Caco-2 (cell line): ENCODE data around the gene NOL4L. TPM values are rescaled to one million over a fixed set of nuclear protein-coding genes. Genes with fewer than 3 reads are reported as not detected.

ENCODE experiments used
- BruUV-seq: library from RNA; stranded (reverse); fragments of 400-500 nt; replicated peaks from 2 replicates; lab custom pipeline; 2021; lab: Mats Ljungman, UMichigan
- CTCF ChIA-PET: fragments of 300-600 bp; sonication (Branson Sonifier 250); formaldehyde crosslinking; loops from one replicate; lab custom pipeline; 2022; ENCODE audit warnings: antibody characterized with exemption; lab: Charles Lee
- POLR2A ChIA-PET: fragments of 300-600 bp; sonication (Branson Sonifier 250); formaldehyde crosslinking; loops from one replicate; lab custom pipeline; 2022; ENCODE audit warnings: antibody characterized with exemption; lab: Charles Lee
- DNase-seq, 2 experiments: peaks; one replicate each; pipeline versions ENCODE4 v3.0.0 to v3.0.0-alpha.2; 2020 to 2022
- H3K27me3 ChIP-seq: replicated peaks from 2 replicates; pipeline ENCODE4 v1.6.0; 2011; ENCODE audit warnings: low read length; ENCODE audit not compliant: control insufficient read depth, insufficient read depth
- H3K36me3 ChIP-seq: 2 replicates; pipeline ENCODE4 v1.5.1; 2011; ENCODE audit warnings: low read length; ENCODE audit not compliant: control insufficient read depth, insufficient read depth
- H3K4me1 ChIP-seq: fragments of 250-450 bp; sonication (Bioruptor Pico); 2 replicates; pipeline ENCODE4 v1.5.1; 2020; ENCODE audit warnings: mild to moderate bottlenecking
- H3K4me3 ChIP-seq: 2 replicates; pipeline ENCODE4 v1.5.1; 2011; ENCODE audit warnings: low read depth, mild to moderate bottlenecking, control low read depth, low read length
- H3K9me3 ChIP-seq: fragments of 250-450 bp; sonication (Bioruptor Pico); 2 replicates; pipeline ENCODE4 v1.5.1; 2020; ENCODE audit warnings: mild to moderate bottlenecking, moderate library complexity
- H3K27ac Mint-ChIP-seq: one replicate; pipeline ENCODE4 v1.8.0; 2022; ENCODE audit warnings: mixed read lengths; ENCODE audit not compliant: unreplicated experiment
- H3K27me3 Mint-ChIP-seq: one replicate; pipeline ENCODE4 v1.8.0; 2022; ENCODE audit warnings: mixed read lengths; ENCODE audit not compliant: insufficient read depth, unreplicated experiment
- H3K36me3 Mint-ChIP-seq: one replicate; pipeline ENCODE4 v1.8.0; 2022; ENCODE audit warnings: mild to moderate bottlenecking, mixed read lengths; ENCODE audit not compliant: insufficient read depth, unreplicated experiment
- H3K4me1 Mint-ChIP-seq: one replicate; pipeline ENCODE4 v1.8.0; 2022; ENCODE audit warnings: low read depth, mixed read lengths; ENCODE audit not compliant: unreplicated experiment
- H3K4me3 Mint-ChIP-seq: one replicate; pipeline ENCODE4 v1.8.0; 2022; ENCODE audit warnings: mild to moderate bottlenecking, moderate library complexity, mixed read lengths; ENCODE audit not compliant: unreplicated experiment
- H3K9me3 Mint-ChIP-seq: one replicate; pipeline ENCODE4 v1.8.0; 2022; ENCODE audit warnings: mixed read lengths; ENCODE audit not compliant: unreplicated experiment
- CTCF ChIP-seq, 2 experiments: fragments of 200-600 bp in 1 of 2; IDR thresholded peaks; 1 replicate in 1 of 2; 2 replicates in 1 of 2; pipeline versions ENCODE4 v1.5.1 to v1.8.0; 2011 to 2022; ENCODE audit warnings: antibody characterized with exemption in 1 of 2, control low read depth in 1 of 2, inconsistent platforms in 1 of 2, low read depth in 1 of 2, low read length in 1 of 2, mild to moderate bottlenecking in 1 of 2, moderate library complexity in 1 of 2; ENCODE audit not compliant: insufficient read depth in 1 of 2, severe bottlenecking in 1 of 2, unreplicated experiment in 1 of 2
- intact Hi-C: fragments of 100-400 bp; cut with micrococcal nuclease; formaldehyde crosslinking; loops from one replicate; pipeline ENCODE4 v1.10.0; 2022; ENCODE audit not compliant: unreplicated experiment
- total RNA-seq: library from RNA; stranded (reverse); gene quantifications from 2 replicates; pipeline ENCODE4 v1.2.3, GENCODE V29; 2022

The NOL4L gene
- total RNA-seq, 1 experiment from 2014 or later = 80.9 TPM

DNA sequence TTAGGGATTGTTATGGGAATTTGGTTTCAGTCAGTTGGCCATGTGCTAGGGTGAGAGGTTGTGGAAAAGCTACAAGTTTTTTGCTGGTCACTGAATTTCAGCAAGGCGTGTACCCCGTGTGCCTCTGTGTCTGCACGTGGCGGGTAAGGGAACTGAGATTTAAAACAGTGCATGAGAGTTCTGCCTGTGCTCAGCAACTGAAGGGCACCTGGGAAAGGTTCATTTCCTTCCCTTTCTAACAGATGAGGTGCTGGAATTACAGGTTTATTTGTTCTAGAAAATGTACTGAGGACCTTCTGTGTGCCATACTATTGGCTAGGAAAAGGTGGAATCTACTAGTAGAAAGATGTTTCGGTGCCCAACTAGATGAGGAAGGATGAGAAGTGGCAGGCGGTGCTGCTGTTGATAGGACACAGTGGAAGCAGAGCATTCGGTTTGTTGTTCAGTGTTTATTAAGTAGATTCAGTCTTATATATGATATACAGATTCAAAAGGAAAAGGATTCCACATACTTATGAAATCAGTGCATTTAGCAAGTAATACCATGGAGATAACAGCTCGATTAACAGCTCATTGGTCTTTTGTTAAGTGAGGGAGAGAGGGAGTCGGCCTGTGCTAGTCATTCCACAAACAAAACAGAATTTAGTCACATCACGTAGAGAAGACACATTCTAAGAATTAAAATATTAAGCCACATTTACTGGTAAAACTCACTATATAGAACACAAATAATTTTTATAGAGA is 142.3 kb downstream of the NOL4L start:
- ChIA-PET CTCF (interaction anchor here (1.0 kb wide), 1 partner anchor 79 kb away, joined by 3 read pairs; no protein-coding TSS in a partner anchor), POLR2A (no interaction called here)
- DNase-seq = peak in 1 of 2 experiments; percentile 26
- Histone ChIP-seq H3K36me3 (peaks cover 15% of the 10 kb centered on the region), H3K9me3 (no peaks in the 10 kb centered on the region), H3K4me1 (0 out of 2 replicates have a peak, but pooled peaks cover 5% of the 10 kb centered on the region), H3K27me3 (no peaks in the 10 kb centered on the region), H3K4me3 (no peak overlapping the region)
- H3K36me3 Mint-ChIP-seq = peaks cover 95% of the 10 kb centered on the region
- no peaks in the 10 kb centered on the region for H3K27me3 Mint-ChIP-seq
- TF ChIP-seq CTCF (IDR thresholded peaks at IDR 0.05; ENCODE audit: insufficient read depth in 1 of 2, low read depth in 1 of 2, low read length in 1 of 2, severe bottlenecking in 1 of 2, unreplicated experiment in 1 of 2) = no peak
- no peaks in the 10 kb centered on the region for H3K9me3 Mint-ChIP-seq
- BruUV-seq = no TSS peak
- no peak overlapping the region for H3K27ac Mint-ChIP-seq
- peaks cover 22% of the 10 kb centered on the region for H3K4me1 Mint-ChIP-seq
- intact Hi-C loops = loop anchor here (5.0 to 10.0 kb wide), 2 partner anchors 212 to 286 kb away; no protein-coding TSS in a partner anchor
- no peak overlapping the region for H3K4me3 Mint-ChIP-seq

GRCh38 chr20:32441638-32442037 is 143.5 kb downstream of the NOL4L start:
- no peak for TF ChIP-seq CTCF (IDR thresholded peaks at IDR 0.05; ENCODE audit: insufficient read depth in 1 of 2, low read depth in 1 of 2, low read length in 1 of 2, severe bottlenecking in 1 of 2, unreplicated experiment in 1 of 2)
- POLR2A ChIA-PET = no interaction called here
- Mint-ChIP-seq H3K27me3 (no peaks in the 10 kb centered on the region), H3K9me3 (no peaks in the 10 kb centered on the region), H3K4me3 (no peak overlapping the region), H3K4me1 (peaks cover 22% of the 10 kb centered on the region), H3K27ac (peak overlapping the region; percentile 3), H3K36me3 (peaks cover 95% of the 10 kb centered on the region)
- no peak overlapping the region for H3K4me3 ChIP-seq
- peaks cover 18% of the 10 kb centered on the region for H3K36me3 ChIP-seq
- DNase-seq = no peak
- CTCF ChIA-PET = no interaction called here
- 0 out of 2 replicates have a peak, but pooled peaks cover 5% of the 10 kb centered on the region for H3K4me1 ChIP-seq
- BruUV-seq = no TSS peak
- intact Hi-C loops = loop anchor here (5.0 to 10.0 kb wide), 2 partner anchors 213 to 284 kb away; no protein-coding TSS in a partner anchor
- H3K9me3 ChIP-seq = no peaks in the 10 kb centered on the region
- H3K27me3 ChIP-seq = no peaks in the 10 kb centered on the region

GRCh38 chr20:32440758-32441078 is 144.4 kb downstream of the NOL4L start:
- POLR2A ChIA-PET = no interaction called here
- Mint-ChIP-seq H3K36me3 (peaks cover 95% of the 10 kb centered on the region), H3K27ac (no peak overlapping the region), H3K9me3 (no peaks in the 10 kb centered on the region), H3K27me3 (no peaks in the 10 kb centered on the region), H3K4me1 (peaks cover 22% of the 10 kb centered on the region), H3K4me3 (no peak overlapping the region)
- no peaks in the 10 kb centered on the region for H3K9me3 ChIP-seq
- peak in 1 of 2 experiments; percentile 30 for DNase-seq
- peaks cover 16% of the 10 kb centered on the region for H3K36me3 ChIP-seq
- TF ChIP-seq CTCF (IDR thresholded peaks at IDR 0.05; ENCODE audit: insufficient read depth in 1 of 2, low read depth in 1 of 2, low read length in 1 of 2, severe bottlenecking in 1 of 2, unreplicated experiment in 1 of 2) = no peak
- H3K27me3 ChIP-seq = no peaks in the 10 kb centered on the region
- intact Hi-C loops = loop anchor here (5.0 to 10.0 kb wide), 2 partner anchors 214 to 283 kb away; no protein-coding TSS in a partner anchor
- no peak overlapping the region for H3K4me3 ChIP-seq
- H3K4me1 ChIP-seq = 0 out of 2 replicates have a peak, but pooled peaks cover 5% of the 10 kb centered on the region
- no TSS peak for BruUV-seq
- CTCF ChIA-PET = no interaction called here
